K562 treated with DMSO at 1 percent for 24 hours (cell line): ENCODE results near the gene PRSS33. TPM values are rescaled to one million over a fixed set of nuclear protein-coding genes. Genes with fewer than 3 reads are reported as not detected.

Experiments used
- total RNA-seq: library from RNA; unstranded; fragments of 300-600 nt; gene quantifications from 2 replicates; pipeline ENCODE4 v1.2.3, GENCODE V29; 2022; ENCODE audit warnings: low read depth; ENCODE audit not compliant: insufficient read depth

Gene PRSS33
- total RNA-seq = not detected in 2 replicates

GRCh38 chr16:2787406-2787805, at the start of gene PRSS33:
Gene PRSS33, minus strand, starts transcription at chr16:2787560. Its CDS starts 1,013 bp downstream, at chr16:2786547.

GRCh38 chr16:2829501-2830354, 42.4 kb upstream of the PRSS33 start, which contains the start of gene ZG16B:
Gene ZG16B, plus strand, starts transcription at chr16:2830303. Its CDS starts 139 bp downstream, at chr16:2830442.

DNA sequence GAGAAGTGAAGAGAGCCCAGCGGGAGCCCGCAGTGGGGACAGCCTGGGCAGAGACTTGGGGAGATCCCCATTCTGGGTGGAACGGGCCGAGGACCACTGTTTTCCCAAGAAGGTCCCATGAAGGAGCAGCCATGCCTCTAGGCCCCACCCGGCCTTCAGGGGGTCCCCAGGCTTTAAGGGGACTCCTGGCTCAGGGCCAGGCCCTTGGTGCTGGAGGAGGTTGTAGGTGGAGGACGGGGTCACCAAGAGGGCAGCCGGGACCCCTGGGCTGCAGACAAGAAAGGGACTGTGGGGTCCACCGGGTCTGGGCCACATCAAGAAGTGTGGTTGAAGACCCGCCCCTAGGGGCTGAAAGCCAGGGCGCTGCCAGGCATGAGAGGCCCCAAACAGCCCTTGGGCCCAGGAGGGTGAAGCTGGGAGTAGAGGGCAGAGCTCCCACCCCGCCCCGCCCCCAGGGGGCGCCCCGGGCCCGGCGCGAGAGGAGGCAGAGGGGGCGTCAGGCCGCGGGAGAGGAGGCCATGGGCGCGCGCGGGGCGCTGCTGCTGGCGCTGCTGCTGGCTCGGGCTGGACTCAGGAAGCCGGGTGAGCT, 29.5 kb upstream of the PRSS33 start, which contains the start of gene PRSS21:
TSS of gene PRSS21 (plus strand) at position 487 of the 589 bp plus-strand sequence. CDS start at position 519, 32 bp downstream.

GRCh38 chr16:2777231-2777902, 10.0 kb downstream of the PRSS33 start, which contains the start of gene ELOB:
Gene ELOB, minus strand, starts transcription at chr16:2777280. Its CDS starts 41 bp downstream, at chr16:2777239.

DNA sequence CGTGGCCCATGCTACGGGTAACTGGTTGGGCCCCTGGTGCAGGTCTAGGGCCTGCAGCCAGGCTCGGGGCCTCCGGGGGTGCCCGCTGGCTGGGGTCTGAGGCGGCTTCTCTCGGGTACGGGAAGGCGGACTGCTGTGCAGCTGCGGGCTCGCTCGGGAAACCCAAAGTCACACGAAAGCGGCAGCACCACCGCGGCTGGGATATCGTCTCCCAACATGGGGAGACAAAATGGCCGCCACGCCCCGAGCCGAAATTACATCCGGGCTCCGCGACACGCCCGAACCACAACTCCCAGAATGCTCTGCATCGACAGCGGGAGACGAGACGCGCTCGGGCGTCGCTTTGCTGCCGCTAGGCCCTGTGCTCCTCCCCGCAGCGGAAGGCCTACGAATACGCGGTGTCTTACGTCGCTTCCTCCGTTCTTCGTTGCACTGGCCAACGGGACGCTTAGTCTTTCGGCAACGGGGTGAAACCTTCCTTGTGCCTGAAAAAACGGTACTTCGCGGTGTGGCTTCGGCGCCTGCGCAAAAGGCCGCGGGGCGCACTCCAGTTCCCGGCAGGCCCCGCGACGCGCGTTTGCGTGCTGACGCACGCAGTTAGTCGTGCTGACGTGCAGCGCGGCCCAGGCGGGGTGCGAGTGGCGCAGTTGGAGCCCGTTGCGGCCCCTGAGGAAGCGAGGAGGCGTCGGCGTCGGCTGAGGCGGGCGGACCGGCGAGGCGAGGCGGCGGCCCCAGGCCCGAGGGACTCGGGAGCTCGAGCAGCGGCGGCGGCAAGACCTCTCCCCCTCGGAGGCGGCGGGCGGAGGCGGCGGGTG, 35.1 kb downstream of the PRSS33 start, which contains the start of gene SRRM2:
TSS of gene SRRM2 (plus strand) at position 604 of the 815 bp plus-strand sequence. CDS start 3,727 bp downstream, outside the sequence.

Other genes with a start within 250 kb of the PRSS33 start
- 27.4 and 29.9 TPM in 2 replicates for gene PDPK1, start 249.5 kb downstream of the PRSS33 start, total RNA-seq
- gene KCTD5, start 105.0 kb downstream of the PRSS33 start, total RNA-seq = 59.7 and 60.5 TPM in 2 replicates
- gene PRSS27, start 67.3 kb downstream of the PRSS33 start, total RNA-seq = 1.2 and 2.3 TPM in 2 replicates
- gene SRRM2, start 34.9 kb downstream of the PRSS33 start, total RNA-seq = 256 and 287 TPM in 2 replicates
- 340 and 361 TPM in 2 replicates for gene ELOB, start 10.3 kb downstream of the PRSS33 start, total RNA-seq
- not detected in 2 replicates for gene PRSS41, start 10.9 kb upstream of the PRSS33 start, total RNA-seq
- gene PRSS21, start 29.7 kb upstream of the PRSS33 start, total RNA-seq = 74.1 and 76.0 TPM in 2 replicates
- gene ZG16B, start 42.7 kb upstream of the PRSS33 start, total RNA-seq = 0.71 and 1.5 TPM in 2 replicates
- gene PRSS22, start 70.6 kb upstream of the PRSS33 start, total RNA-seq = not detected in 2 replicates
- 107 TPM in 2 replicates for gene FLYWCH2, start 95.7 kb upstream of the PRSS33 start, total RNA-seq
- gene FLYWCH1, start 124.4 kb upstream of the PRSS33 start, total RNA-seq = 46.3 and 51.2 TPM in 2 replicates
- gene KREMEN2, start 176.7 kb upstream of the PRSS33 start, total RNA-seq = 1.3 and 2.2 TPM in 2 replicates
- 25.2 and 30.8 TPM in 2 replicates for gene PAQR4, start 181.8 kb upstream of the PRSS33 start, total RNA-seq
- gene PKMYT1, start 192.9 kb upstream of the PRSS33 start, total RNA-seq = 168 and 199 TPM in 2 replicates
- gene CLDN9, start 225.4 kb upstream of the PRSS33 start, total RNA-seq = 4.3 and 4.5 TPM in 2 replicates
- gene CLDN6, start 230.6 kb upstream of the PRSS33 start, total RNA-seq = 0.65 and 0.76 TPM in 2 replicates
- 41.1 and 48.6 TPM in 2 replicates for gene TNFRSF12A, start 232.8 kb upstream of the PRSS33 start, total RNA-seq
- gene HCFC1R1, start 236.4 kb upstream of the PRSS33 start, total RNA-seq = 37.4 and 38.2 TPM in 2 replicates
- 41.2 and 42.6 TPM in 2 replicates for gene THOC6, start 236.5 kb upstream of the PRSS33 start, total RNA-seq
- gene BICDL2, start 249.4 kb upstream of the PRSS33 start, total RNA-seq = not detected in 2 replicates